SK-N-MC (cell line): ENCODE results near the gene OTUB1.

Experiments used
- EZH2 ChIP-seq: fragments of 200-600 bp; sonication (generic); IDR thresholded peaks from one replicate; pipeline ENCODE4 v1.6.1; 2017; ENCODE audit warnings: antibody characterized with exemption
- POLR2AphosphoS5 ChIP-seq: IDR thresholded peaks from 2 replicates; pipeline ENCODE4 v1.6.1; 2012; ENCODE audit warnings: mild to moderate bottlenecking, low read depth, low read length, borderline replicate concordance

DNA sequence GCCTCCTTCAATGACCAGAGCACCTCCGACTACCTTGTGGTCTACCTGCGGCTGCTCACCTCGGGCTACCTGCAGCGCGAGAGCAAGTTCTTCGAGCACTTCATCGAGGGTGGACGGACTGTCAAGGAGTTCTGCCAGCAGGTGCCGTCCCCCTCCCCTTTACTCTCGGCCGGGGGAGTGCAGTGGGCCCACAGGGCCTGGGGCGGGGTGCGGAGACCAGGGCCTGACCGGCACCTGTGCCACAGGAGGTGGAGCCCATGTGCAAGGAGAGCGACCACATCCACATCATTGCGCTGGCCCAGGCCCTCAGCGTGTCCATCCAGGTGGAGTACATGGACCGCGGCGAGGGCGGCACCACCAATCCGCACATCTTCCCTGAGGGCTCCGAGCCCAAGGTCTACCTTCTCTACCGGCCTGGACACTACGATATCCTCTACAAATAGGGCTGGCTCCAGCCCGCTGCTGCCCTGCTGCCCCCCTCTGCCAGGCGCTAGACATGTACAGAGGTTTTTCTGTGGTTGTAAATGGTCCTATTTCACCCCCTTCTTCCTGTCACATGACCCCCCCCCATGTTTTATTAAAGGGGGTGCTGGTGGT, 11.0 kb downstream of the OTUB1 start:
- TF ChIP-seq POLR2AphosphoS5 (no peak), EZH2 (no peak)
